Ureter (tissue), 1 donor: ENCODE measurements around the gene EYS. TPM values are rescaled to one million over a fixed set of nuclear protein-coding genes. Genes with fewer than 3 reads are reported as not detected.
"Not testable (repeated sequence)": the region's sequence is repeated elsewhere in the genome, so short reads cannot be mapped to it uniquely, and the experiment has no call there.

Experiments used
- DNase-seq: peaks from one replicate; pipeline ENCODE4 v3.0.0-alpha.2; 2020; ENCODE audit warnings: low spot score
- total RNA-seq: library from RNA; stranded (reverse); gene quantifications from one replicate; pipeline ENCODE4 v1.2.4, GENCODE V29; 2023
- donor health status: DM: yes; HTN: yes; CAD: no.

The EYS gene
- total RNA-seq, 1 donor from 2014 or later = not detected

GRCh38 chr6:63910863-63911551 is 1796.0 kb downstream of the EYS start:
- DNase-seq = no peak

- no peak for DNase-seq
Observed at GRCh38 chr6:63904650-63905248, 1802.3 kb downstream of the EYS start.

GRCh38 chr6:63899550-63899949 is 1807.5 kb downstream of the EYS start:
- DNase-seq = no peak

DNA sequence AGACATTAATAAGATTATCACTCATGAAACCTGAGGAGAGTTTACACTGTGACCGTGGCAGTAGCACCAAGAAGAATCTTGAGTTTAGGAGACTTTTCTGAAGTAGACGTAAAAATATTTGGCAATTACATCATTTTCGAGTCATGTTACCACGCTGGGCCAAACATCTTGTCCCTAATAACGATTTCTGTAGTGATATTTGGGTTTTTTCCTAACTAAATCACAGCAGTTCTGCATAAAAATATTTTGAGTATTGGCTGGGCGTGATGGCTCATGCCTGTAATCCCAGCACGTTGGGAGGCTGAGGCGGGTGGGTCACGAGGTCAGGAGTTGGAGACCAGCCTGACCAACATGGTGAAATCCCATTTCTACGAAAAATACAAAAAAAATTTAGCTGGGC is 1809.1 kb downstream of the EYS start:
- DNase-seq = no peak

GRCh38 chr6:63897459-63897858 is 1809.6 kb downstream of the EYS start:
- DNase-seq = no peak

GRCh38 chr6:63888416-63888815 is 1818.6 kb downstream of the EYS start:
- DNase-seq = no peak

DNA sequence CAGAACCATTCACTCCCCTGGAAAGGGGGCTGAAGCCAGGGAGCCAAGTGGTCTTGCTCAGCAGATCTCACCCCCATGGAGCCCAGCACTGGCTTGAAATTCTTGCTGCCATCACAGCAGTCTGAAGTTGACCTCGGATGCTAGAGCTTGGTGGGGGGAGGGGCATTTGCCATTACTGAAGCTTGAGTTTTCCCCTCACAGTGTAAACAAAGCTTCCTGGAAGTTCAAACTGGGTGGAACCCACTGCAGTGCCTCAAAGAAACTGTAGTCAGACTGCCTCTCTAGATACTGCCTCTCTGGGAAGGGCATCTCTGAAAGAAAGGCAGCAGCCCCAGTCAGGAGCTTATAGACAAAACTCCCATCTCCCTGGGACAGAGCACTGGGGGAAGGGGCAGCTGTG is 1819.2 kb downstream of the EYS start:
- DNase-seq = not testable (repeated sequence)

DNA sequence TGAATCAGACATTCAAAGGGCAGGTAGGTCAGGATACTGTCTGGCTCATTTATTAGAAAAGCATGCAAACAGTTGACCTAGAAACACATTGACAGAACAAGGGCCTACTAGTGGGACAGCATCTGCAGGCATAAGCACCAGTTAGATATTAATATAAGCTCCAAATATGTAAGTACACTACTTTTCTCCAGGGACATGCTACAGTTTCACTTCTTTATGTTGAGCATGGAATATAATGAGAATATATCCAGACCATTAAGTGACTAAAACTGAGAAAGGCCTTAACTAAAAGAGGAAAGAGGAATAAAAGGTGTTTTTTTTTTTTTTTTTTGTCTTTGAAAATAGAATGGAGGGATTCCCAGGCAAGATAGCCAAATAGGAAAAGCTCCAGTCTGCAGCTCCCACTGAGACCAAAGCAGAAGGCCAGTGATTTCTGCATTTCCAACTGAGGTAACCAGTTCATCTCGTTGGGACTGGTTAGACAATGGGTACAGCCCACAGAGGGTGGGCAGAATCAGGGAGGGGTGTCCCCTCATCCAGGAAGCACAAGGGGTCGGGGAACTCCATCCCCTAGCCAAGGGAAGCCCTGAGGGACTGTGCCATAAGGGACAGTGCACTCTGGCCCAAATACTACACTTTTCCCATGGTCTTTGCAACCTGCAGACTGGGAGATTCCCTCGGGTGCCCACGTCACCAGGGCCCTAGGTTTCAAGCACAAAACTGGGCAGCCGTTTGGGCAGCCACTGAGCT is 1819.8 kb downstream of the EYS start:
- no peak for DNase-seq

DNA sequence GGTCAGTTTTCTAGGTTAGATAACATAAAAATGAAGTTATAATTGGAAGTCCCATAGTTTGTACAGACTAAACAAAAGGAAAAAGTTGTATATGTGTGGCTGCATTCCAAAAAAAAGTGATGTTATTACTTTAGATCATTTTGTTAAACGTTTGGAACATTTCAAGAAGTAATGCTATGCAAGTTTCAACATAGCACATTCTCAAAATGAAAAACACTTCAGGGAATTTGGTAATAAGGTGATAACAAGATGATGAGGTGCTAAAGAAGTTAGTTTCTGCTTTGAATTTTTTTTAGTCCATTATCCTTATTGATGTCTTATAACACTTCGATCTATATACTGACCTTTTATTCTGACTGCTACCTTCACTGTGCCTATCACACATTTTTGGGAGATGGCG is 1820.7 kb downstream of the EYS start:
- no peak for DNase-seq

DNA sequence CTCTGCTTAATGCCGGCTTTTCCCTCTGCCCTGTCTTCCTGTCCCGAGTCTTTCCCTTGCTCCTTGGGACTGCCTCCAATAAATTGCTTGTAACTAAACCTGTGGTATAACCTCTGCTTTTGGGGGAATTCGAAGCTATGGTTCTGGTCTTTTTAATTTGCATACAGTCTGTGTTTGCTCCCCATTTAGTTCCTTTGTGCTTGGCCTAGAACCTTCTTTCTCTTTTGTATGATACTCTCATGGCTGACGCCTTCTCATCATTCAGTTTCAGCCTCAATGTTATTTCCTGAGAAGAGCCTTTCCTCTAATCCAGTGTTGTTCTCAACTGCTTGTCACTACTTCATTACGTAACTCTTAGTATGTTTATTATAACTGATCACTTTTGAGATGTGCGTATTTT is 1823.4 kb downstream of the EYS start:
- no peak for DNase-seq

GRCh38 chr6:63882208-63882607 is 1824.8 kb downstream of the EYS start:
- DNase-seq = no peak

DNA sequence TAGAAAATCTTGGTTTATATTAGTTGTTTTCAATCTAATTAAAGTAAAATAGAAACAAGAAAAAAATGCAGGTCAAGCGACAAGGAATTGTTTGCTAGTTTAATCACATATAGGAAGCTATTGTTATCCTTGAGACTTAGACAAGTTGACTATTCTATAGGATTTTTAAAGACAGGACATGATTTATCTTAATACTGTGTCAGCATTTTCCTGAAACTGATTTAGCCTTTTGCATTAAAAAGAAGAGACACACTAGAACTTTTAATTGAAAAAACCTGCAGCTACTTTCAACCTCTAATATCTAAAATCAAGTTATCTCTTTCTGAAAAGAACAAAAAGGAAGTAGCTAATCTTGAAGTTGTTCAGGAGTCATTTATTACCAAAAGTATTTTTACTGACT is 1825.2 kb downstream of the EYS start:
- DNase-seq = no peak

DNA sequence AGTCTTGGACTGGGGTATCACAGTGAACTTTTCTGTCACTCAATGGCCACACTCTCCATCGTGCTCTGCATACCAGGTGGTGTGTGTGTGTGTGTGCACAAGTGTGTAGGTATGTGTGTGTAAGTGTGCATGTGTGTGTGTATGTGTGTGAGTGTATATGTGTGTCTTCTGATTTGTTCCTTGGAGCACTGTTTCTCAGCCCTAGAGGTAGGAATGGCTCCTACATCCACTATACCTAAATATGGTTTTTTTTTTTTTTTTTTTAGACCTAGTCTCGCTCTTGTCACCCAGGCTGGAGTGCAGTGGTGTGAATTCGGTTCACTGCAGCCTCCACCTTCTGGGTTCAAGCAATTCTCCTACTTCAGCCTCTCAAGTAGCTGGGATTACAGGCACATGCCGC is 1834.8 kb downstream of the EYS start:
- no peak for DNase-seq

- DNase-seq = no peak
Observed at GRCh38 chr6:63868351-63868750, 1838.7 kb downstream of the EYS start.

GRCh38 chr6:63864671-63865318 is 1842.2 kb downstream of the EYS start:
- DNase-seq = no peak

DNA sequence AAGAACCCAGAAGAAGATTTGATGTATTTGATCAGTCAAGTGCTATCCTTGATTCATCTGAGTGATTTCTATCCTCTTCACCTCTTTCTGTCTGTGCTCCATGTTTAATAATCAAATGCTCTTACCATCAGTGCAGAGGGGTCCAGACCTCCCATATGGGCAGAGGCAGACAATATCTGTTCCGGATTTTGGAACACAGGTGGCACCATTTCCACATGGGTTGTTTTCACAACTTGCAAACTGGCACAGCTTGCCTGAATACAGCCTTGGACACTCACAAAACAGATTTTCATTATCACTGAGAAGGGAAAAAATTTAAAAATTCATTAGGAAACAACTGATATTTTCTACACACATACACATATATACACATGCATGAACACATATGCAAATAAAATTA is 1843.0 kb downstream of the EYS start:
- DNase-seq = no peak

GRCh38 chr6:63862486-63863198 is 1844.4 kb downstream of the EYS start:
- no peak for DNase-seq

- DNase-seq = no peak
Observed at GRCh38 chr6:63859528-63859927, 1847.5 kb downstream of the EYS start.

GRCh38 chr6:63858691-63859090 is 1848.3 kb downstream of the EYS start:
- DNase-seq = no peak

GRCh38 chr6:63856271-63856670 is 1850.8 kb downstream of the EYS start:
- DNase-seq = no peak

DNA sequence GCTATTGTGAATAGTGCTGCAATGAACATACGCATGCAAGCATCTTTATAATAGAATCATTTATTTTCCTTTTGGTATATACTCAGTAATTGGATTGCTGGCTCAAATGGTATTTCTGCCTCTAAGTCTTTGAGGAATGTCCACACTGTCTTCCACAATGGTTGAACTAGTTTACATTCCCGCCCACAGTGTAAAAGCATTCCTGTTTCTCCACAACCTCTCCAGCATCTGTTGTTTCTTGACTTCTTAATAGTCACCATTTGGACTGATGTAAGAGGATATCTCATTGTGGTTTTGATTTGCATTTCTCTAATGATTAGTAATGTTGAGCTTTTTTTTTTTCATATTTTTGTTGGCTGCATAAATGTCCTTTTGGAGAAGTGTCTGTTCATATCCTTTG is 1862.7 kb downstream of the EYS start:
- DNase-seq = no peak

DNA sequence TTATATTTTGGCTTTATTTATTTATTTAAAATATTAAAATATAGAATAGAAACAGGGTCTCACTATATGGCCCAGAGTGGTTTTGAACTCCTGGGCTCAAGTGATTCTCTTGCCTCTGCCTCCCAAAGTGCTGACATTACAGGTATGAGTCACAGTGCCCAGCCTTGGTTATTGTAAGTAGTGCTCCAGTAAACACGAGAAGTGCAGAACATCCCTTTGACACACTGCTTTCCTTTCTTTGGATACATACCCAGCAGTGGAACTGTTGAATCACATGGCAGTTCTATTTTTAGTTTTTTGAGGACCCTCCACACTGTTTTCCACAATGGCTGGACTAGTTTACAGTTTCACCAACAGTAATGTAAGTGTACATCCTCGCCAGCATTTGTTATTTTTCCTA is 1867.5 kb downstream of the EYS start:
- DNase-seq = no peak
